Pons (tissue), 1 donor: ENCODE results near the gene ABTB1.

ENCODE experiments used
- DNase-seq: peaks from one replicate; pipeline ENCODE4 v3.0.0-alpha.2; 2016; ENCODE audit warnings: low spot score

The ABTB1 gene

GRCh38 chr3:127706312-127706711 lies 33.6 kb downstream of the ABTB1 start:
- no peak for DNase-seq

- no peak for DNase-seq
These were observed 34.1 kb downstream of the ABTB1 start for GRCh38 chr3:127706785-127707351.

GRCh38 chr3:127707851-127708411 lies 35.2 kb downstream of the ABTB1 start:
- no peak for DNase-seq

- no peak for DNase-seq
These were observed 36.1 kb downstream of the ABTB1 start for GRCh38 chr3:127708837-127709236.

GRCh38 chr3:127709320-127710060 lies 36.7 kb downstream of the ABTB1 start:
- no peak for DNase-seq

- no peak for DNase-seq
These were observed 37.6 kb downstream of the ABTB1 start for GRCh38 chr3:127710155-127710941.

- DNase-seq, result no peak
These were observed 38.4 kb downstream of the ABTB1 start for GRCh38 chr3:127711021-127711695.

- no peak for DNase-seq
These were observed 39.1 kb downstream of the ABTB1 start for GRCh38 chr3:127711896-127712295.

GRCh38 chr3:127712461-127712860 lies 39.7 kb downstream of the ABTB1 start:
- no peak for DNase-seq

- no peak for DNase-seq
These were observed 40.4 kb downstream of the ABTB1 start for GRCh38 chr3:127712881-127713771.

- no peak for DNase-seq
These were observed 41.4 kb downstream of the ABTB1 start for GRCh38 chr3:127714125-127714571.

GRCh38 chr3:127714866-127715265 lies 42.1 kb downstream of the ABTB1 start:
- DNase-seq, result no peak

GRCh38 chr3:127715532-127715931 lies 42.8 kb downstream of the ABTB1 start:
- DNase-seq, result no peak

GRCh38 chr3:127716384-127716783 lies 43.6 kb downstream of the ABTB1 start:
- DNase-seq, result no peak

GRCh38 chr3:127717357-127718244 lies 44.8 kb downstream of the ABTB1 start:
- DNase-seq, result no peak

- DNase-seq, result no peak
These were observed 45.6 kb downstream of the ABTB1 start for GRCh38 chr3:127718245-127718915.

GRCh38 chr3:127718916-127719290 lies 46.2 kb downstream of the ABTB1 start:
- DNase-seq, result no peak

GRCh38 chr3:127719369-127719768 lies 46.6 kb downstream of the ABTB1 start:
- DNase-seq, result no peak

GRCh38 chr3:127720161-127720823 lies 47.5 kb downstream of the ABTB1 start:
- DNase-seq, result no peak
